Thymus (tissue), 11 donors: ENCODE results near the gene MAJIN. TPM values are rescaled to one million over a fixed set of nuclear protein-coding genes. Genes with fewer than 3 reads are reported as not detected.

ENCODE experiments used
- DNase-seq, 9 donors: peaks; one replicate each; pipeline ENCODE4 v3.0.0-alpha.2; 2013; ENCODE audit warnings: low spot score in 9 of 9, low read depth in 6 of 9, missing footprints in 1 of 9
- H3K27ac ChIP-seq, 2 donors: one replicate each; pipeline ENCODE4 v1.5.1; 2013; ENCODE audit warnings: control low read depth in 1 of 2, low read depth in 1 of 2, low read length in 1 of 2, mild to moderate bottlenecking in 1 of 2, moderate library complexity in 1 of 2
- H3K27me3 ChIP-seq, 2 donors: one replicate each; pipeline ENCODE4 v1.5.1; 2013; ENCODE audit warnings: low read length in 1 of 2; ENCODE audit not compliant: control insufficient read depth in 2 of 2, insufficient read depth in 1 of 2
- H3K36me3 ChIP-seq, 2 donors: one replicate each; pipeline ENCODE4 v1.5.1; 2013; ENCODE audit warnings: low read length in 1 of 2, mild to moderate bottlenecking in 1 of 2, moderate library complexity in 1 of 2; ENCODE audit not compliant: control insufficient read depth in 2 of 2, insufficient read depth in 2 of 2
- H3K4me1 ChIP-seq, 2 donors: one replicate each; pipeline ENCODE4 v1.5.1; 2013; ENCODE audit warnings: low read length in 2 of 2; ENCODE audit not compliant: control insufficient read depth in 2 of 2, insufficient read depth in 2 of 2
- H3K4me3 ChIP-seq, 2 donors: one replicate each; pipeline ENCODE4 v1.5.1; 2013; ENCODE audit warnings: low read length in 2 of 2, control low read depth in 1 of 2, mild to moderate bottlenecking in 1 of 2
- H3K9me3 ChIP-seq, 2 donors: one replicate each; pipeline ENCODE4 v1.5.1; 2013; ENCODE audit warnings: low read length in 1 of 2, mild to moderate bottlenecking in 1 of 2; ENCODE audit not compliant: control insufficient read depth in 2 of 2, insufficient read depth in 1 of 2
- WGBS: extraction: QIAGEN DNeasy Blood & Tissue Kit; methylation state at CpG from one replicate; pipeline ENCODE4 v1.1.7; 2013; 5-methylcytosine and 5-hydroxymethylcytosine counted together
- polyA plus RNA-seq: library from polyadenylated mRNA; stranded (reverse); fragments of 200-250 nt; gene quantifications from one replicate; pipeline ENCODE4 v1.2.3, GENCODE V29; 2013
- total RNA-seq: library from RNA; stranded (reverse); fragments of 120-200 nt; gene quantifications from one replicate; pipeline ENCODE4 v1.2.4, GENCODE V29; 2013
- donor health status: healthy.

Gene MAJIN
- total and polyA plus RNA-seq, 2 donors: 0.14 to 0.50 TPM

GRCh38 chr11:64920124-64920523 lies 51.8 kb downstream of the MAJIN start:
- Histone ChIP-seq H3K27ac (no peak overlapping the region), H3K4me1 (peaks cover 23 to 51% of the 10 kb centered on the region in 2 donors), H3K27me3 (peaks cover 0 to 4% of the 10 kb centered on the region in 2 donors), H3K9me3 (peaks cover 0 to 6% of the 10 kb centered on the region in 2 donors), H3K4me3 (no peak overlapping the region), H3K36me3 (no peaks in the 10 kb centered on the region)
- WGBS: 97% methylated on average over 2 of the region's 2 CpGs
- DNase-seq: no peak

- Histone ChIP-seq H3K4me1 (peaks cover 23 to 50% of the 10 kb centered on the region in 2 donors), H3K4me3 (no peak overlapping the region), H3K27me3 (no peaks in the 10 kb centered on the region), H3K9me3 (peaks cover 0 to 6% of the 10 kb centered on the region in 2 donors), H3K36me3 (no peaks in the 10 kb centered on the region), H3K27ac (no peak overlapping the region)
- DNase-seq: no peak
- 95% methylated on average over 8 of the region's 8 CpGs for WGBS
These were observed 52.3 kb downstream of the MAJIN start for GRCh38 chr11:64919627-64920026.

- WGBS: 40% methylated on average over 4 of the region's 4 CpGs
- peak in 4 of 9 donors; percentile 9 to 48 (median 19) for DNase-seq
- Histone ChIP-seq H3K4me3 (peak overlapping the region; percentile 51 to 78), H3K9me3 (peaks cover 0 to 6% of the 10 kb centered on the region in 2 donors), H3K27me3 (no peaks in the 10 kb centered on the region), H3K27ac (peak overlapping the region in 1 of 2 donors; percentile 87), H3K36me3 (peaks cover 15% of the 10 kb centered on the region in 2 donors), H3K4me1 (peaks cover 17 to 40% of the 10 kb centered on the region in 2 donors)
These were observed 53.9 kb downstream of the MAJIN start for GRCh38 chr11:64918017-64918416.

- Histone ChIP-seq H3K36me3 (peaks cover 19% of the 10 kb centered on the region in 2 donors), H3K4me3 (peak overlapping the region; percentile 51 to 78), H3K4me1 (peaks cover 17 to 40% of the 10 kb centered on the region in 2 donors), H3K27me3 (no peaks in the 10 kb centered on the region), H3K9me3 (peaks cover 0 to 6% of the 10 kb centered on the region in 2 donors), H3K27ac (peak overlapping the region; percentile 84 to 87)
- DNase-seq: peak in 1 of 9 donors; percentile 7
- WGBS: 36% methylated on average over 6 of the region's 6 CpGs
These were observed 54.3 kb downstream of the MAJIN start for GRCh38 chr11:64917663-64917995.

- Histone ChIP-seq H3K9me3 (peaks cover 0 to 6% of the 10 kb centered on the region in 2 donors), H3K27me3 (no peaks in the 10 kb centered on the region), H3K4me3 (peak within 1 kb of the TSS; percentile 78 to 98), H3K36me3 (peaks cover 23 to 24% of the 10 kb centered on the region in 2 donors), H3K27ac (peak within 1 kb of the TSS; percentile 86 to 92), H3K4me1 (peaks cover 17 to 40% of the 10 kb centered on the region in 2 donors)
- under 1% methylated on average over 57 of the region's 57 CpGs for WGBS
- DNase-seq: peak; percentile 95 to 99 (median 99)
These were observed 54.9 kb downstream of the MAJIN start, which contains the start of gene ATG2A for GRCh38 chr11:64916775-64917662. TSS of gene ATG2A (minus strand) at chr11:64917209. CDS start at chr11:64917135, 74 bp downstream.

GRCh38 chr11:64916040-64916774 lies 55.7 kb downstream of the MAJIN start:
- peak overlapping the region; percentile 86 to 92 for H3K27ac ChIP-seq
- DNase-seq: peak in 7 of 9 donors; percentile 8 to 62 (median 37)
- peaks cover 17 to 40% of the 10 kb centered on the region in 2 donors for H3K4me1 ChIP-seq
- H3K9me3 ChIP-seq: peaks cover 0 to 6% of the 10 kb centered on the region in 2 donors
- peaks cover 30 to 32% of the 10 kb centered on the region in 2 donors for H3K36me3 ChIP-seq
- no peaks in the 10 kb centered on the region for H3K27me3 ChIP-seq
- 19% methylated on average over 23 of the region's 23 CpGs for WGBS
- peak overlapping the region; percentile 78 to 98 for H3K4me3 ChIP-seq

GRCh38 chr11:64915376-64915887 lies 56.5 kb downstream of the MAJIN start:
- no peaks in the 10 kb centered on the region for H3K27me3 ChIP-seq
- H3K4me1 ChIP-seq: peaks cover 17 to 40% of the 10 kb centered on the region in 2 donors
- 94% methylated on average over 7 of the region's 7 CpGs for WGBS
- peaks cover 0 to 6% of the 10 kb centered on the region in 2 donors for H3K9me3 ChIP-seq
- H3K27ac ChIP-seq: peak overlapping the region; percentile 8 to 92
- peak in 1 of 9 donors; percentile 23 for DNase-seq
- peak overlapping the region in 1 of 2 donors; percentile 98 for H3K4me3 ChIP-seq
- H3K36me3 ChIP-seq: peaks cover 37 to 39% of the 10 kb centered on the region in 2 donors

GRCh38 chr11:64914123-64914522 lies 57.8 kb downstream of the MAJIN start:
- Histone ChIP-seq H3K36me3 (peaks cover 50 to 53% of the 10 kb centered on the region in 2 donors), H3K9me3 (peaks cover 0 to 6% of the 10 kb centered on the region in 2 donors), H3K4me1 (peaks cover 17 to 37% of the 10 kb centered on the region in 2 donors), H3K27me3 (no peaks in the 10 kb centered on the region), H3K27ac (no peak overlapping the region), H3K4me3 (no peak overlapping the region)
- WGBS: 97% methylated on average over 17 of the region's 17 CpGs
- no peak for DNase-seq
